BE2C (cell line): ENCODE measurements around the gene MDC1.

ENCODE experiments used
- DNase-seq: peaks from one replicate; pipeline ENCODE4 v3.0.0-alpha.2; 2020
- H3K27me3 ChIP-seq: fragments of 250-450 bp; sonication (Bioruptor Pico); 2 replicates; pipeline ENCODE4 v1.5.1; 2020; ENCODE audit warnings: mild to moderate bottlenecking
- H3K36me3 ChIP-seq: fragments of 250-450 bp; sonication (Bioruptor Pico); 2 replicates; pipeline ENCODE4 v1.5.1; 2020; ENCODE audit warnings: mild to moderate bottlenecking
- H3K4me1 ChIP-seq: fragments of 250-450 bp; sonication (Bioruptor Pico); 2 replicates; pipeline ENCODE4 v1.5.1; 2020
- H3K4me3 ChIP-seq: 2 replicates; pipeline ENCODE4 v1.5.1; 2011; ENCODE audit warnings: low read depth, low read length
- H3K9me3 ChIP-seq: fragments of 250-450 bp; sonication (Bioruptor Pico); 2 replicates; pipeline ENCODE4 v1.5.1; 2020
- CTCF ChIP-seq: IDR thresholded peaks from 2 replicates; pipeline ENCODE4 v1.5.1; 2012; ENCODE audit warnings: mild to moderate bottlenecking, low read depth, low read length

The MDC1 gene

GRCh38 chr6:30747902-30748769, 31.1 kb upstream of the MDC1 start:
- no peak for TF ChIP-seq CTCF
- DNase-seq = no peak
- no peaks in the 10 kb centered on the region for H3K36me3 ChIP-seq
- no peaks in the 10 kb centered on the region for H3K27me3 ChIP-seq
- H3K9me3 ChIP-seq = no peaks in the 10 kb centered on the region
- H3K4me3 ChIP-seq = no peak overlapping the region
- peaks cover 15% of the 10 kb centered on the region for H3K4me1 ChIP-seq

GRCh38 chr6:30747300-30747687, 30.2 kb upstream of the MDC1 start:
- no peaks in the 10 kb centered on the region for H3K9me3 ChIP-seq
- H3K4me3 ChIP-seq = no peak overlapping the region
- no peak for DNase-seq
- no peak for TF ChIP-seq CTCF
- no peaks in the 10 kb centered on the region for H3K36me3 ChIP-seq
- no peaks in the 10 kb centered on the region for H3K27me3 ChIP-seq
- H3K4me1 ChIP-seq = peaks cover 12% of the 10 kb centered on the region; the same call in 1 of the 2 replicates

- peak; percentile 53 for DNase-seq
- peak within 1 kb of the TSS; percentile 93 for H3K4me3 ChIP-seq
- no peaks in the 10 kb centered on the region for H3K27me3 ChIP-seq
- H3K36me3 ChIP-seq = peaks cover 16% of the 10 kb centered on the region
- H3K9me3 ChIP-seq = no peaks in the 10 kb centered on the region
- H3K4me1 ChIP-seq = peaks cover 5% of the 10 kb centered on the region; the same call in 1 of the 2 replicates
- peak; percentile 47 for TF ChIP-seq CTCF
Observed at GRCh38 chr6:30744054-30744805, 27.1 kb upstream of the MDC1 start, which contains the start of gene IER3. Gene IER3 (minus strand): TSS chr6:30744547. CDS start chr6:30744518, 29 bp downstream.

GRCh38 chr6:30743099-30744053, 26.3 kb upstream of the MDC1 start:
- peaks cover 5% of the 10 kb centered on the region; the same call in 1 of the 2 replicates for H3K4me1 ChIP-seq
- H3K9me3 ChIP-seq = no peaks in the 10 kb centered on the region
- no peak for TF ChIP-seq CTCF
- H3K4me3 ChIP-seq = peak overlapping the region; percentile 93
- no peaks in the 10 kb centered on the region for H3K27me3 ChIP-seq
- H3K36me3 ChIP-seq = peaks cover 24% of the 10 kb centered on the region
- DNase-seq = no peak

GRCh38 chr6:30742316-30743098, 25.4 kb upstream of the MDC1 start, which contains the start of gene FLOT1:
Gene FLOT1 (minus strand): TSS chr6:30742687. CDS start chr6:30742189, 498 bp downstream.
- Histone ChIP-seq H3K27me3 (no peaks in the 10 kb centered on the region), H3K4me3 (peak within 1 kb of the TSS; percentile 93), H3K9me3 (no peaks in the 10 kb centered on the region), H3K4me1 (peaks cover 5% of the 10 kb centered on the region; the same call in 1 of the 2 replicates), H3K36me3 (peaks cover 32% of the 10 kb centered on the region)
- no peak for TF ChIP-seq CTCF
- DNase-seq = peak; percentile 95
